Measurements from ENCODE around the gene CD7. TPM values are rescaled to one million over a fixed set of nuclear protein-coding genes. Genes with fewer than 3 reads are reported as not detected.
A peak's percentile ranks its signal among the peaks of the same experiment; 100 is the strongest.

The CD7 gene
- total RNA-seq, 4 donors from 2014 or later = 0.45 to 3.0 (median 2.5) TPM; not detected in 1

- Histone ChIP-seq H3K9me3 (no peaks in the 10 kb centered on the region), H3K27me3 (no peaks in the 10 kb centered on the region), H3K4me1 (peaks cover 12 to 27% of the 10 kb centered on the region in 2 donors), H3K4me3 (replicated peaks in 1 of 3) (no peak within 1 kb of the TSS), H3K27ac (no peak within 1 kb of the TSS), H3K36me3 (no peaks in the 10 kb centered on the region)
- no peak for DNase-seq
- no peak for TF ChIP-seq CTCF (IDR thresholded peaks at IDR 0.05)
- intact Hi-C loops (cut with DNase I) = loop anchor here (10.0 kb wide), 1 partner anchor 416 kb away; no protein-coding TSS in a partner anchor
- 76 to 81% methylated on average over 21 of the region's 21 CpGs for WGBS, 2 donors
These were observed 41.3 kb upstream of the CD7 start, which contains the start of gene TEX19 for GRCh38 chr17:82358465-82359350. Gene TEX19 (plus strand): TSS chr17:82359247. CDS start chr17:82362151, 2,904 bp downstream.

- DNase-seq = no peak
- no peaks in the 10 kb centered on the region for H3K27me3 ChIP-seq
- no peak for TF ChIP-seq CTCF (IDR thresholded peaks at IDR 0.05)
- TF ChIP-seq POLR2A (IDR thresholded peaks at IDR 0.05) = no peak
- peaks cover 12 to 27% of the 10 kb centered on the region in 2 donors for H3K4me1 ChIP-seq
- H3K27ac ChIP-seq = peak overlapping the region; percentile 88 to 95 (median 89)
- 100% methylated on average over 1 of the region's 2 CpGs; no CpG with 5 or more reads in 1 of the 2 donors for WGBS, 2 donors
- intact Hi-C loops (cut with DNase I) = loop anchor here (10.0 kb wide), 1 partner anchor 417 kb away; no protein-coding TSS in a partner anchor
- no peaks in the 10 kb centered on the region for H3K36me3 ChIP-seq
- no peak overlapping the region for H3K4me3 ChIP-seq (replicated peaks in 1 of 3)
- H3K9me3 ChIP-seq = no peaks in the 10 kb centered on the region
These were observed 40.0 kb upstream of the CD7 start for GRCh38 chr17:82357394-82357793.

GRCh38 chr17:82356845-82357355, 39.5 kb upstream of the CD7 start:
- Histone ChIP-seq H3K4me3 (replicated peaks in 1 of 3) (peak overlapping the region in 1 of 3 donors; percentile 15), H3K4me1 (peaks cover 12 to 30% of the 10 kb centered on the region in 2 donors), H3K27ac (peak overlapping the region; percentile 88 to 95 (median 89)), H3K27me3 (no peaks in the 10 kb centered on the region), H3K36me3 (no peaks in the 10 kb centered on the region), H3K9me3 (no peaks in the 10 kb centered on the region)
- DNase-seq = peak; percentile 73 to 84
- TF ChIP-seq POLR2A (IDR thresholded peaks at IDR 0.05) (peak in 1 of 2 donors; percentile 49), CTCF (IDR thresholded peaks at IDR 0.05) (no peak)
- 100% methylated on average over 1 of the region's 20 CpGs; no CpG with 5 or more reads in 1 of the 2 donors for WGBS, 2 donors
- intact Hi-C loops (cut with DNase I) = loop anchor here (10.0 kb wide), 1 partner anchor 418 kb away; no protein-coding TSS in a partner anchor

GRCh38 chr17:82355770-82356427, 38.5 kb upstream of the CD7 start:
- H3K4me3 ChIP-seq (replicated peaks in 1 of 3) = peak overlapping the region in 1 of 3 donors; percentile 15
- no peaks in the 10 kb centered on the region for H3K9me3 ChIP-seq
- H3K4me1 ChIP-seq = peaks cover 12 to 31% of the 10 kb centered on the region in 2 donors
- WGBS, 2 donors = 0 to 56% methylated on average over 2 to 7 of the region's 11 CpGs
- TF ChIP-seq CTCF (IDR thresholded peaks at IDR 0.05) (peak in 1 of 6 experiments; percentile 19), POLR2A (IDR thresholded peaks at IDR 0.05) (peak in 1 of 2 donors; percentile 20)
- H3K27ac ChIP-seq = peak overlapping the region; percentile 88 to 95 (median 89)
- no peaks in the 10 kb centered on the region for H3K36me3 ChIP-seq
- peak; percentile 100 for DNase-seq
- H3K27me3 ChIP-seq = no peaks in the 10 kb centered on the region
- intact Hi-C loops (cut with DNase I) = loop anchor here (10.0 kb wide), 1 partner anchor 419 kb away; no protein-coding TSS in a partner anchor

Measured in thyroid gland (tissue), 4 donors.